Eye (tissue), 1 donor: ENCODE data around the gene RASIP1.

Source experiments
- DNase-seq: peaks from one replicate; pipeline ENCODE4 v3.0.0-alpha.2; 2015

Gene RASIP1

DNA sequence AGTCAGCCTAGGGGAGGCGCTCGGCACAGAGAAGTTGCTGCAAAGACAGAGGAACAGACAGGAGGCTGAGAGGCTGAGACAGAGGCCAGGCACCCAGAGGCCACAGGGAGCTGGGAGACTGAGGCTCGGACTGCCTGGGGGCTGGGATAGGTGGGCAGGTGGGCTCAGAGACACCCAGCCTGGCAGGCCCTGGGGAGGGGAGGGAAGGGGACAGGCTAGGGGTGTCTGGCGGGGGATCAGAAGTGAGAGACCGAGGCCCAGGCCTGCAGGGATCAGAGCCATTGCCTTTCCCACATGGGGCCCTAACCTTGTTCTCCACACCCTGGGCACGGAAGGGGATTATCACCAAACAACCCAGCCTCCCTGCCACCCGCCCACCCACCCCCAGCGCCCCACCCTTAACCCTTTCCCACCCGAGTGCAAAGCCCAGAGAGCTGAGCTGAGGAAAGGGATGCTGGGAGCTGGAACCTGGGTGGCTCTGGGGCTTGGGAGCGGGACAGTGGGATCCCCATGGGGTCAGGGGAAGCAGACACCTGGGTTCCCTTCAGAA, 68.9 kb downstream of the RASIP1 start:
- no peak for DNase-seq

DNA sequence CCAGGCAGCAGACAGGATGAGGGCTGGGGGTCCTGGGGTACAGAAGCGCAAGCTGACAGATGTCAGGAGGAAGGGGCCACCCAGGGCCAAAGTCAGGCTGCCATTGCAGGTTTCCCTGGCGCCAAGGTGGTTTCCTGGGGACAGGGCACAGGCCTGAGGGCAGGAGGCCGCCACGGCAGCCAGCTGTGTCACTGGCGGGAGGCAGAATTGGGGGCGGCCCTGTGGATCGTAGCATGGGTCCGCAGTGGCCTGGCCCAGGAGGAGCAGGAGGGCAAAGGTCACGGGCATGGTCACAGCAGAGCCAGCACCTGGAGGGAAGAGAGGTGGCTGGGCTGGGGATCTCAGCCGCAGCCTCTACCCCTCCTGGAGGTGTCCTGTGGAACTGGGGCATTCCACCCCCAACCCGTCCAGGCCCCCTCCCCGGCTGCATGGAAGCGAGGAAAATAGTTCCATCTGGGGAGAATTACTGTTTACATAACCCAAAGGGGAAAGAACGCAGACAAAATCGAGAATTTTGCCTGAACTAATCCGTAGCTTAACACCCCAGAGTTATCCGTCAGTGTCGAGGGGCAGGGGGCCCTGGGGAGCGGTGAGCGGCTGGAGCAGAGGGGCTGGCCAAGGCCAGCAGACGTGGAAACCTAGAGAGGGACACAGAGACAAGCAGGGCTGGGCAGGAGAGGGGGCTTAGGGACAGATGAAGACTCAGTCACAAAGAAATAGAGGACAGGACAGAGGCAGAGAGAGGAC, 69.5 kb downstream of the RASIP1 start:
- peak; percentile 57 for DNase-seq
